Mammary epithelial cell (primary cell): ENCODE data around the gene PRDM2.

Source experiments
- EZH2 ChIP-seq: IDR thresholded peaks from 2 replicates; pipeline ENCODE4 v1.6.1; 2012; ENCODE audit warnings: low read length, inconsistent platforms, borderline replicate concordance
- TF ChIP-seq, protein P1 (sequence below), 2 donors: IDR thresholded peaks in 1 of 2; conservative IDR thresholded peaks in 1 of 2; 2 replicates each; pipeline ENCODE4 v1.5.1; 2011 to 2012; ENCODE audit warnings: inconsistent platforms in 2 of 2, low read length in 2 of 2, mild to moderate bottlenecking in 2 of 2, control low read depth in 1 of 2, low read depth in 1 of 2; ENCODE audit not compliant: insufficient read depth in 1 of 2; ENCODE audit errors: extremely low read depth in 1 of 2

DNA sequence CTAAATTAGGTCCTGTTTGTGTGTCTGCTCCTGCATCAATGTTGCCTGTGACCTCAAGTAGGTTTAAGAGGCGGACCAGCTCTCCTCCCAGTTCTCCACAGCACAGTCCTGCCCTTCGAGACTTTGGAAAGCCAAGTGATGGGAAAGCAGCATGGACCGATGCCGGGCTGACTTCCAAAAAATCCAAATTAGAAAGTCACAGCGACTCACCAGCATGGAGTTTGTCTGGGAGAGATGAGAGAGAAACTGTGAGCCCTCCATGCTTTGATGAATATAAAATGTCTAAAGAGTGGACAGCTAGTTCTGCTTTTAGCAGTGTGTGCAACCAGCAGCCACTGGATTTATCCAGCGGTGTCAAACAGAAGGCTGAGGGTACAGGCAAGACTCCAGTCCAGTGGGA is 79.9 kb downstream of the PRDM2 start:
- TF ChIP-seq, protein P1, sequence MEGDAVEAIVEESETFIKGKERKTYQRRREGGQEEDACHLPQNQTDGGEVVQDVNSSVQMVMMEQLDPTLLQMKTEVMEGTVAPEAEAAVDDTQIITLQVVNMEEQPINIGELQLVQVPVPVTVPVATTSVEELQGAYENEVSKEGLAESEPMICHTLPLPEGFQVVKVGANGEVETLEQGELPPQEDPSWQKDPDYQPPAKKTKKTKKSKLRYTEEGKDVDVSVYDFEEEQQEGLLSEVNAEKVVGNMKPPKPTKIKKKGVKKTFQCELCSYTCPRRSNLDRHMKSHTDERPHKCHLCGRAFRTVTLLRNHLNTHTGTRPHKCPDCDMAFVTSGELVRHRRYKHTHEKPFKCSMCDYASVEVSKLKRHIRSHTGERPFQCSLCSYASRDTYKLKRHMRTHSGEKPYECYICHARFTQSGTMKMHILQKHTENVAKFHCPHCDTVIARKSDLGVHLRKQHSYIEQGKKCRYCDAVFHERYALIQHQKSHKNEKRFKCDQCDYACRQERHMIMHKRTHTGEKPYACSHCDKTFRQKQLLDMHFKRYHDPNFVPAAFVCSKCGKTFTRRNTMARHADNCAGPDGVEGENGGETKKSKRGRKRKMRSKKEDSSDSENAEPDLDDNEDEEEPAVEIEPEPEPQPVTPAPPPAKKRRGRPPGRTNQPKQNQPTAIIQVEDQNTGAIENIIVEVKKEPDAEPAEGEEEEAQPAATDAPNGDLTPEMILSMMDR (conservative IDR thresholded peaks at IDR 0.05 in 1 of 2, IDR thresholded peaks at IDR 0.05 in 1 of 2; ENCODE audit: extremely low read depth in 1 of 2, insufficient read depth in 1 of 2, low read depth in 1 of 2, low read length in 2 of 2) = no peak
- TF ChIP-seq EZH2 = no peak
